Measurements from ENCODE around the gene OR2AK2. TPM values are rescaled to one million over a fixed set of nuclear protein-coding genes. Genes with fewer than 3 reads are reported as not detected.

OR2AK2 gene
- total RNA-seq, 4 donors from 2014 or later: not detected

DNA sequence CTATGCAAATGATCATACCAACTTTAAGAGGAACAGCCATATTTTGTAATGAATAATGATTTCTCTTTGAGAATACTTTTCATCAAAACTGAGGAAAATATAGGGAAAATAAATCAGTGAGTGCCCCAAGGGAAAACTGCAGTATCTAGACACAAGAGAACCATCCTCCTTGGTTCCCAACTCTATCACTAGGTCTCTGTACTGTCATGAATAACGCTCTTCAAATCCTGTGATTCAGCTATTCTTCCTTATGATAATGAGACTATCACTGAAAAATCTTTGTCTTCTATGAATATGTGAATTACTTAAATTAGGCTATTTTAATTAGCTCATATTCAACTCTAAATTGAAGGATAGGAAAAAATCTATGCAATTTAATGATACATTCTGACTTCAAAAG lies 50.8 kb downstream of the OR2AK2 start:
- 72% methylated on average over 1 of the region's 1 CpG for WGBS
- H3K27me3 ChIP-seq: no peaks in the 10 kb centered on the region
- no peak overlapping the region for H3K4me3 ChIP-seq
- H3K4me1 ChIP-seq: no peaks in the 10 kb centered on the region
- H3K36me3 ChIP-seq: no peaks in the 10 kb centered on the region
- H3K9me3 ChIP-seq: no peaks in the 10 kb centered on the region
- no peak for DNase-seq (ENCODE audit: low spot score in 2 of 2)
- no peak for TF ChIP-seq POLR2A (IDR thresholded peaks at IDR 0.05)
- TF ChIP-seq EP300 (IDR thresholded peaks at IDR 0.05): no peak
- TF ChIP-seq POLR2AphosphoS5 (IDR thresholded peaks at IDR 0.05): no peak
- TF ChIP-seq, protein P1, sequence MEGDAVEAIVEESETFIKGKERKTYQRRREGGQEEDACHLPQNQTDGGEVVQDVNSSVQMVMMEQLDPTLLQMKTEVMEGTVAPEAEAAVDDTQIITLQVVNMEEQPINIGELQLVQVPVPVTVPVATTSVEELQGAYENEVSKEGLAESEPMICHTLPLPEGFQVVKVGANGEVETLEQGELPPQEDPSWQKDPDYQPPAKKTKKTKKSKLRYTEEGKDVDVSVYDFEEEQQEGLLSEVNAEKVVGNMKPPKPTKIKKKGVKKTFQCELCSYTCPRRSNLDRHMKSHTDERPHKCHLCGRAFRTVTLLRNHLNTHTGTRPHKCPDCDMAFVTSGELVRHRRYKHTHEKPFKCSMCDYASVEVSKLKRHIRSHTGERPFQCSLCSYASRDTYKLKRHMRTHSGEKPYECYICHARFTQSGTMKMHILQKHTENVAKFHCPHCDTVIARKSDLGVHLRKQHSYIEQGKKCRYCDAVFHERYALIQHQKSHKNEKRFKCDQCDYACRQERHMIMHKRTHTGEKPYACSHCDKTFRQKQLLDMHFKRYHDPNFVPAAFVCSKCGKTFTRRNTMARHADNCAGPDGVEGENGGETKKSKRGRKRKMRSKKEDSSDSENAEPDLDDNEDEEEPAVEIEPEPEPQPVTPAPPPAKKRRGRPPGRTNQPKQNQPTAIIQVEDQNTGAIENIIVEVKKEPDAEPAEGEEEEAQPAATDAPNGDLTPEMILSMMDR (IDR thresholded peaks at IDR 0.05): no peak
- H3K27ac ChIP-seq: no peak overlapping the region

Other genes with a start within 250 kb of the OR2AK2 start
- not detected for gene OR6F1, start 248.6 kb upstream of the OR2AK2 start, total RNA-seq
- gene OR14K1, start 226.6 kb upstream of the OR2AK2 start, total RNA-seq: under 1 TPM in 1 of 4 donors, not detected in 3; 0.57 TPM
- gene OR14A2, start 217.1 kb upstream of the OR2AK2 start, total RNA-seq: not detected
- not detected for gene OR1C1, start 204.7 kb upstream of the OR2AK2 start, total RNA-seq
- not detected for gene OR14A16, start 141.1 kb upstream of the OR2AK2 start, total RNA-seq
- gene OR11L1, start 123.3 kb upstream of the OR2AK2 start, total RNA-seq: not detected
- 1 to 10 TPM in 1 of 4 donors, under 1 TPM in 3; 0.59 to 7.9 (median 0.87) TPM for gene TRIM58, start 108.0 kb upstream of the OR2AK2 start, total RNA-seq
- 1 to 10 TPM in 2 of 4 donors, under 1 TPM in 1, not detected in 1; 0.81 to 3.1 (median 1.2) TPM for gene OR2W3, start 69.6 kb upstream of the OR2AK2 start, total RNA-seq
- gene OR2T8, start 45.0 kb upstream of the OR2AK2 start, total RNA-seq: not detected
- gene OR2AJ1, start 40.3 kb upstream of the OR2AK2 start, total RNA-seq: not detected
- gene OR2L8, start 16.4 kb upstream of the OR2AK2 start, total RNA-seq: under 1 TPM in 1 of 4 donors, not detected in 3; 0.97 TPM
- not detected for gene OR2L5, start 48.4 kb downstream of the OR2AK2 start, total RNA-seq
- gene OR2L2, start 64.8 kb downstream of the OR2AK2 start, total RNA-seq: not detected
- not detected for gene OR2L3, start 81.6 kb downstream of the OR2AK2 start, total RNA-seq
- gene OR2L13, start 130.0 kb downstream of the OR2AK2 start, total RNA-seq: not detected
- not detected for gene OR2M5, start 179.9 kb downstream of the OR2AK2 start, total RNA-seq
- not detected for gene OR2M2, start 209.6 kb downstream of the OR2AK2 start, total RNA-seq
- gene OR2M3, start 232.0 kb downstream of the OR2AK2 start, total RNA-seq: not detected

All from suprapubic skin (tissue), 4 donors.